WTC11 (cell line): ENCODE data around the gene GRIP2. TPM values are rescaled to one million over a fixed set of nuclear protein-coding genes. Genes with fewer than 3 reads are reported as not detected.

ENCODE experiments used
- ATAC-seq: fragments of 200-7000 bp; cut with Tn5 transposase; 2 replicates; pipeline ENCODE4 v1.10.0; 2021; ENCODE audit warnings: mild to moderate bottlenecking, moderate library complexity
- CTCF ChIA-PET: fragments of 300-600 bp; sonication (Branson Sonifier 250); formaldehyde crosslinking; loops from one replicate; lab custom pipeline; 2021; ENCODE audit warnings: antibody characterized with exemption; lab: Charles Lee
- POLR2A ChIA-PET: fragments of 350-600 bp; sonication (Branson Sonifier 250); formaldehyde crosslinking; loops from one replicate; lab custom pipeline; 2021; ENCODE audit warnings: antibody characterized with exemption; lab: Charles Lee
- DNase-seq: peaks from one replicate; pipeline ENCODE4 v3.0.0; 2021; ENCODE audit warnings: low spot score
- H3K27ac Mint-ChIP-seq: 2 replicates; pipeline ENCODE4 v1.8.0; 2021; ENCODE audit warnings: mixed read lengths
- H3K27me3 Mint-ChIP-seq: 2 replicates; pipeline ENCODE4 v1.8.0; 2021; ENCODE audit warnings: low read depth, mild to moderate bottlenecking, moderate library complexity, mixed read lengths
- H3K36me3 Mint-ChIP-seq: 2 replicates; pipeline ENCODE4 v1.8.0; 2021; ENCODE audit warnings: mixed read lengths
- H3K4me1 Mint-ChIP-seq: 2 replicates; pipeline ENCODE4 v1.8.0; 2022; ENCODE audit warnings: mixed read lengths
- H3K4me3 Mint-ChIP-seq: 2 replicates; pipeline ENCODE4 v1.8.0; 2021; ENCODE audit warnings: mild to moderate bottlenecking, moderate library complexity, mixed read lengths
- H3K9me3 Mint-ChIP-seq: 2 replicates; pipeline ENCODE4 v1.8.0; 2021; ENCODE audit warnings: mixed read lengths
- EMX1 ChIP-seq: fragments of 250-450 bp; sonication (Bioruptor Pico); IDR thresholded peaks from 2 replicates; pipeline ENCODE4 v1.8.0; 2021; ENCODE audit warnings: mild to moderate bottlenecking
- FOXP1 ChIP-seq: sonication (generic); formaldehyde crosslinking; IDR thresholded peaks from 2 replicates; pipeline ENCODE4 v1.8.0; 2022; ENCODE audit warnings: missing genetic modification reagents, mild to moderate bottlenecking, moderate library complexity, borderline replicate concordance
- GTF2I ChIP-seq: fragments of 250-450 bp; sonication (Bioruptor Pico); conservative IDR thresholded peaks from 2 replicates; pipeline ENCODE4 v1.4.0; 2021; ENCODE audit warnings: mild to moderate bottlenecking
- NFE2L1 ChIP-seq: sonication (generic); formaldehyde crosslinking; IDR thresholded peaks from 2 replicates; pipeline ENCODE4 v1.8.1; 2023; ENCODE audit warnings: missing genetic modification reagents
- NR2C2 ChIP-seq: sonication (generic); formaldehyde crosslinking; IDR thresholded peaks from 2 replicates; pipeline ENCODE4 v1.8.0; 2022; ENCODE audit warnings: mild to moderate bottlenecking, missing genetic modification reagents
- ZNF317 ChIP-seq: sonication (generic); formaldehyde crosslinking; IDR thresholded peaks from 2 replicates; pipeline ENCODE4 v1.8.1; 2023; ENCODE audit warnings: low read depth, mild to moderate bottlenecking, moderate library complexity, missing genetic modification reagents, borderline replicate concordance
- ZNF416 ChIP-seq: fragments of 250-450 bp; sonication (Bioruptor Pico); IDR thresholded peaks from 2 replicates; pipeline ENCODE4 v1.9.0; 2021; ENCODE audit warnings: mild to moderate bottlenecking, inconsistent platforms
- ZSCAN18 ChIP-seq: fragments of 250-450 bp; sonication (Bioruptor Pico); IDR thresholded peaks from 2 replicates; pipeline ENCODE4 v2.1.2; 2022; ENCODE audit warnings: mild to moderate bottlenecking, moderate library complexity
- total RNA-seq: library from RNA; stranded (reverse); gene quantifications from 3 replicates; pipeline ENCODE4 v1.2.3, GENCODE V29; 2021
- TF ChIP-seq, protein P1 (sequence below): sonication (generic); formaldehyde crosslinking; IDR thresholded peaks from 2 replicates; pipeline ENCODE4 v1.8.1; 2022; ENCODE audit warnings: low read depth, mild to moderate bottlenecking, moderate library complexity, missing genetic modification reagents, borderline replicate concordance
- TF ChIP-seq, protein P2 (sequence below): sonication (generic); formaldehyde crosslinking; conservative IDR thresholded peaks from 2 replicates; pipeline ENCODE4 v1.8.1; 2023; ENCODE audit warnings: mild to moderate bottlenecking, low read depth, missing genetic modification reagents, moderate library complexity
- TF ChIP-seq, protein P3 (sequence below): sonication (generic); formaldehyde crosslinking; IDR thresholded peaks from 2 replicates; pipeline ENCODE4 v1.8.1; 2023; ENCODE audit warnings: mild to moderate bottlenecking, missing genetic modification reagents, moderate library complexity
- TF ChIP-seq, protein P4 (sequence below): sonication (generic); formaldehyde crosslinking; IDR thresholded peaks from 2 replicates; pipeline ENCODE4 v1.8.0; 2022; ENCODE audit warnings: mild to moderate bottlenecking, missing genetic modification reagents
- TF ChIP-seq, protein P5 (sequence below): sonication (generic); formaldehyde crosslinking; conservative IDR thresholded peaks from 2 replicates; pipeline ENCODE4 v1.8.1; 2022; ENCODE audit warnings: mild to moderate bottlenecking, missing genetic modification reagents

GRIP2 gene
- total RNA-seq, 1 experiment from 2014 or later = 12.0 TPM

DNA sequence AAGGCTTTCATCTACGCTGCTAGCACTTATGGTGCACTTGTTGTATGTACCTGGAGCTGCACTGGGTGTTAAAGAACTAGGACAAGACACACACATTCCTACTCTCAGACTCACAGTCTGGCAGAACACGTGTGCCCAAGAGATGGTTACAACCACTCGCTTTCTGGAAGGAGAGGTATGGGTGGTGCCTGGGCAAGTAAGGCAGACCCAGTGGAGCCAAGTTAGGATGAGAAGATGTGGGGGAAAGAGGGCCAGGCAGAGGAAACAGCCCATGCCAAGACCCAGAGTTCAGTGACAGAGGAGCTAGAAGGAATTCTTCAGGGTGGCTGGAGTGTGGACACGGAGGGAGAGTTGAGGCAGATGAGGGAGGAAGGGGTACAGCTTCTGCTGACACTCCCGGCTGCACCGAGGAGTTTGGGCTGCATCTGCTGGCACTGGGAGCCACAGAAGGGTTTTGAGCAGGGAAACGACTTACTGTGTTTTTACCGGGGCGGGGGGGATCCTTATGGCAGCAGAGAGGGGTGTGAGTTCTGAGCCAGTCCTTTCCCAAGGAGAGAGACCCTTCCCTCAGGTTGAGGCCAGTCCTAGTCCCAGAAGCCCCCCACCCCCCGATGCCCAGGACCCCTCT, 59.0 kb downstream of the GRIP2 start:
- CTCF ChIA-PET = no interaction called here
- Mint-ChIP-seq H3K27ac (peak overlapping the region; percentile 51), H3K27me3 (no peaks in the 10 kb centered on the region), H3K4me1 (peaks cover 11% of the 10 kb centered on the region), H3K36me3 (peaks cover 82% of the 10 kb centered on the region), H3K9me3 (no peaks in the 10 kb centered on the region), H3K4me3 (no peak overlapping the region)
- DNase-seq (no peak), ATAC-seq (no peak)
- POLR2A ChIA-PET = no interaction called here
- TF ChIP-seq, protein P1, sequence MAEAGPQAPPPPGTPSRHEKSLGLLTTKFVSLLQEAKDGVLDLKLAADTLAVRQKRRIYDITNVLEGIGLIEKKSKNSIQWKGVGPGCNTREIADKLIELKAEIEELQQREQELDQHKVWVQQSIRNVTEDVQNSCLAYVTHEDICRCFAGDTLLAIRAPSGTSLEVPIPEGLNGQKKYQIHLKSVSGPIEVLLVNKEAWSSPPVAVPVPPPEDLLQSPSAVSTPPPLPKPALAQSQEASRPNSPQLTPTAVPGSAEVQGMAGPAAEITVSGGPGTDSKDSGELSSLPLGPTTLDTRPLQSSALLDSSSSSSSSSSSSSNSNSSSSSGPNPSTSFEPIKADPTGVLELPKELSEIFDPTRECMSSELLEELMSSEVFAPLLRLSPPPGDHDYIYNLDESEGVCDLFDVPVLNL = no peak
- no peak for TF ChIP-seq GTF2I (CRISPR knock-in tag)
- TF ChIP-seq, protein P2, sequence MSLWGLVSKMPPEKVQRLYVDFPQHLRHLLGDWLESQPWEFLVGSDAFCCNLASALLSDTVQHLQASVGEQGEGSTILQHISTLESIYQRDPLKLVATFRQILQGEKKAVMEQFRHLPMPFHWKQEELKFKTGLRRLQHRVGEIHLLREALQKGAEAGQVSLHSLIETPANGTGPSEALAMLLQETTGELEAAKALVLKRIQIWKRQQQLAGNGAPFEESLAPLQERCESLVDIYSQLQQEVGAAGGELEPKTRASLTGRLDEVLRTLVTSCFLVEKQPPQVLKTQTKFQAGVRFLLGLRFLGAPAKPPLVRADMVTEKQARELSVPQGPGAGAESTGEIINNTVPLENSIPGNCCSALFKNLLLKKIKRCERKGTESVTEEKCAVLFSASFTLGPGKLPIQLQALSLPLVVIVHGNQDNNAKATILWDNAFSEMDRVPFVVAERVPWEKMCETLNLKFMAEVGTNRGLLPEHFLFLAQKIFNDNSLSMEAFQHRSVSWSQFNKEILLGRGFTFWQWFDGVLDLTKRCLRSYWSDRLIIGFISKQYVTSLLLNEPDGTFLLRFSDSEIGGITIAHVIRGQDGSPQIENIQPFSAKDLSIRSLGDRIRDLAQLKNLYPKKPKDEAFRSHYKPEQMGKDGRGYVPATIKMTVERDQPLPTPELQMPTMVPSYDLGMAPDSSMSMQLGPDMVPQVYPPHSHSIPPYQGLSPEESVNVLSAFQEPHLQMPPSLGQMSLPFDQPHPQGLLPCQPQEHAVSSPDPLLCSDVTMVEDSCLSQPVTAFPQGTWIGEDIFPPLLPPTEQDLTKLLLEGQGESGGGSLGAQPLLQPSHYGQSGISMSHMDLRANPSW (CRISPR knock-in tag) = no peak

DNA sequence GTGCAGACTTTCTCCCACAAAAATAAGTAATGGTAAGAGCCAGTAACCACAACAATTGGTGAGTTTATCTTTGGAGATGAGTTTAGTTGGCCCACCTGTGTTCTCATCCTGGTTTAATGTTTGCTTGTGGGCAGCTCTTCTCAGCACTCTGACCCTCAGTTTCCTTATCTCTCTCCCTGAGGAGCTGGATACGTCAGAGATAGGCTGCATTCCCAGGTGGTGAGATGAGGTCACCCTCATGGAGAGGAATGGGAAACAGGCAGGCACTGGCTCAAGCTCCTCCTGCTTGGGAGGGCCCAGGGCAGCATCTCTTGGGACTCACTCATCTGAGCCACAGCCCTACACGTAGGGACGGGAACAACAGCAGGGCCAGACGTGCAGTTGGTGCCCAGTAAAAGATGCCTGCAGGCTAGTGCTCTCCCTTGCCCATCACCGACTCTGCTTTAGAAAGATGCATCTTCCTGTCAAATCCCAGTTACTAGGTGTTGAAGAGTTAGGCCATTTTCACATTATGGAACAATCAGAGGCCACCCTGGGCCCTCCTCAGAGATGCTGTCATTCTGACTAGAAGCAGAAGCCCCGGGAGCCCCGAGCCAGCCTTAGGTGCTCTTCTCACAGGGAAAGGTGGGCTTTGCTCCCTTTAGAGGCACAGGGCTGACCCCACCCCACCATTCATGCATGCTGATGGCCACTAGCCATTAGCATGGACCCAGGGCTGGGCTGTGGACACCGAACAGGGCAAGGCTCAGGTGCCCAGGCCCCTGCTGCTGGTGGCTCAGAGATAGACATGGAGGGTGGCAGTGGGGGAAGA, 59.7 kb downstream of the GRIP2 start:
- Mint-ChIP-seq H3K27me3 (no peaks in the 10 kb centered on the region), H3K9me3 (no peaks in the 10 kb centered on the region), H3K36me3 (peaks cover 85% of the 10 kb centered on the region), H3K27ac (no peak overlapping the region), H3K4me1 (peaks cover 11% of the 10 kb centered on the region), H3K4me3 (no peak overlapping the region)
- no peak for DNase-seq
- POLR2A ChIA-PET = no interaction called here
- CTCF ChIA-PET = no interaction called here
- TF ChIP-seq EMX1 (no peak), ZNF317 (no peak), ZSCAN18 (no peak), NFE2L1 (CRISPR knock-in tag) (no peak), NR2C2 (CRISPR knock-in tag) (no peak)
- TF ChIP-seq, protein P3, sequence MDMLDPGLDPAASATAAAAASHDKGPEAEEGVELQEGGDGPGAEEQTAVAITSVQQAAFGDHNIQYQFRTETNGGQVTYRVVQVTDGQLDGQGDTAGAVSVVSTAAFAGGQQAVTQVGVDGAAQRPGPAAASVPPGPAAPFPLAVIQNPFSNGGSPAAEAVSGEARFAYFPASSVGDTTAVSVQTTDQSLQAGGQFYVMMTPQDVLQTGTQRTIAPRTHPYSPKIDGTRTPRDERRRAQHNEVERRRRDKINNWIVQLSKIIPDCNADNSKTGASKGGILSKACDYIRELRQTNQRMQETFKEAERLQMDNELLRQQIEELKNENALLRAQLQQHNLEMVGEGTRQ (CRISPR knock-in tag) = no peak
- ATAC-seq = no peak

DNA sequence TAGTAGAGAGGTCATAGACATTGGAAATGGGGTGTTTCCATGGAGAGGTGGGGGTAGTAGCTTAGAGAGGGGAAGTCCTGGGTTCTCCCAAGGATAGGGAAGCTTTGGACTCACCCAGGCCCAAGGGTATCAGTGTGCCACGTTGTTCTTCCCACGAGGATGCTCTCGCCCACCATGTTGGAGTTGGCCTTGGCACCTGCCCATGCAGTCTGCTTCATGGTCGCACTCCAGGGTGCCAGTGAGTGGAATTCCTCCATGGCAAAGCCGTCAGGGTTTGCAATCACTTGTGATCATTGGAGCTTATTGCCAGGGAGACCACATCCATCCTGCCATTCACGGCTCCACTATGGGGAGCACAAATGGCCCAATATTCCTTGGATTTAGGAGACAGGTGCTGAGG, 60.6 kb downstream of the GRIP2 start:
- CTCF ChIA-PET = interaction anchor here (1.2 kb wide), 1 partner anchor 276 kb away, joined by 6 read pairs; no protein-coding TSS in a partner anchor
- POLR2A ChIA-PET = no interaction called here
- Mint-ChIP-seq H3K27ac (no peak overlapping the region), H3K36me3 (peaks cover 83% of the 10 kb centered on the region), H3K4me3 (no peak overlapping the region), H3K9me3 (no peaks in the 10 kb centered on the region), H3K4me1 (peaks cover 11% of the 10 kb centered on the region), H3K27me3 (no peaks in the 10 kb centered on the region)
- DNase-seq = no peak
- no peak for ATAC-seq
- TF ChIP-seq ZNF416 (CRISPR knock-in tag) (no peak), FOXP1 (no peak), ZNF317 (no peak)
- TF ChIP-seq, protein P4, sequence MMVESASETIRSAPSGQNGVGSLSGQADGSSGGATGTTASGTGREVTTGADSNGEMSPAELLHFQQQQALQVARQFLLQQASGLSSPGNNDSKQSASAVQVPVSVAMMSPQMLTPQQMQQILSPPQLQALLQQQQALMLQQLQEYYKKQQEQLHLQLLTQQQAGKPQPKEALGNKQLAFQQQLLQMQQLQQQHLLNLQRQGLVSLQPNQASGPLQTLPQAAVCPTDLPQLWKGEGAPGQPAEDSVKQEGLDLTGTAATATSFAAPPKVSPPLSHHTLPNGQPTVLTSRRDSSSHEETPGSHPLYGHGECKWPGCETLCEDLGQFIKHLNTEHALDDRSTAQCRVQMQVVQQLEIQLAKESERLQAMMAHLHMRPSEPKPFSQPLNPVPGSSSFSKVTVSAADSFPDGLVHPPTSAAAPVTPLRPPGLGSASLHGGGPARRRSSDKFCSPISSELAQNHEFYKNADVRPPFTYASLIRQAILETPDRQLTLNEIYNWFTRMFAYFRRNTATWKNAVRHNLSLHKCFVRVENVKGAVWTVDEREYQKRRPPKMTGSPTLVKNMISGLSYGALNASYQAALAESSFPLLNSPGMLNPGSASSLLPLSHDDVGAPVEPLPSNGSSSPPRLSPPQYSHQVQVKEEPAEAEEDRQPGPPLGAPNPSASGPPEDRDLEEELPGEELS (CRISPR knock-in tag) = no peak
- TF ChIP-seq, protein P5, sequence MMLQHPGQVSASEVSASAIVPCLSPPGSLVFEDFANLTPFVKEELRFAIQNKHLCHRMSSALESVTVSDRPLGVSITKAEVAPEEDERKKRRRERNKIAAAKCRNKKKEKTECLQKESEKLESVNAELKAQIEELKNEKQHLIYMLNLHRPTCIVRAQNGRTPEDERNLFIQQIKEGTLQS (CRISPR knock-in tag) = no peak
- TF ChIP-seq, protein P1 = no peak
